Astrocyte (in vitro differentiated cells and primary cell): Measurements from ENCODE around the gene ADGRF3.

Source experiments
- CTCF ChIP-seq: IDR thresholded peaks from 2 replicates; pipeline ENCODE4 v1.5.1; 2011; ENCODE audit warnings: low read depth, mild to moderate bottlenecking, inconsistent platforms, low read length, moderate library complexity; ENCODE audit not compliant: insufficient read depth
- EZH2 ChIP-seq: IDR thresholded peaks from 2 replicates; pipeline ENCODE4 v1.6.1; 2012; ENCODE audit warnings: mild to moderate bottlenecking, low read length, inconsistent platforms; ENCODE audit not compliant: insufficient read depth

GRCh38 chr2:26269571-26270158 is 76.9 kb downstream of the ADGRF3 start:
- no peak for TF ChIP-seq CTCF
- TF ChIP-seq EZH2: no peak
